ENCODE results near the gene GSTA2. TPM values are rescaled to one million over a fixed set of nuclear protein-coding genes. Genes with fewer than 3 reads are reported as not detected.
A peak's percentile ranks its signal among the peaks of the same experiment; 100 is the strongest.

Gene GSTA2
- total and polyA plus RNA-seq, 8 donors: 26.0 to 114 (median 70.1) TPM

DNA sequence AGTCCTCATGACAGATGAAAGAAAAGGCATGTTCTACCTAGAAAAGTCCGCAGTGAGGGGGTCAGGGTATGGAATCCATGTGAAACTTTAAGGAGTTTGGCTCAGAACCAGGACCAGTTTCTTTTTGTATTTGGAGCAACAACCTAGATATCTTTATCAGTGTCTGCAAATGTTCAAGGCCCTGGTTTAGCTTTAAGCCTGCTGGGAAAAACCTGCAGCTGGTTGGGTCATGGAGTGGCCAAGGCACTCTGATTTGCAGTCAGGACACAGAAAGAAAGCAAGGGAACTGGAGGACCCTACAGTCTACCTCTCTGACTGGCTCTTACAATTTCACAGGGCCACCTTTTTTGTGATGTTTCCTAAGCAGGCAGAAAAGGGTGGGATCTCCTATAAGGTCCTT, 33.7 kb downstream of the GSTA2 start:
- Histone ChIP-seq H3K4me3 (no peak overlapping the region), H3K4me1 (peaks cover 55 to 77% (median 76%) of the 10 kb centered on the region in 3 donors), H3K27ac (peak overlapping the region in 2 of 4 donors; percentile 69), H3K9me3 (no peaks in the 10 kb centered on the region), H3K36me3 (no peaks in the 10 kb centered on the region), H3K27me3 (no peaks in the 10 kb centered on the region)
- DNase-seq (peak in 4 of 6 donors; percentile 46 to 85 (median 56)), ATAC-seq (peak in 3 of 4 donors; percentile 35 to 57 (median 54)), FAIRE-seq (no peak)
- intact Hi-C loops (cut with DNase I): loop anchor here in 1 of 3 donors (5.0 kb wide), 1 partner anchor 33 kb away; the partner anchor contains the start of gene GSTA2
- TF ChIP-seq CTCF (IDR thresholded peaks at IDR 0.05): no peak
- 43 to 48% methylated on average over 1 of the region's 1 CpG for WGBS, 2 donors

DNA sequence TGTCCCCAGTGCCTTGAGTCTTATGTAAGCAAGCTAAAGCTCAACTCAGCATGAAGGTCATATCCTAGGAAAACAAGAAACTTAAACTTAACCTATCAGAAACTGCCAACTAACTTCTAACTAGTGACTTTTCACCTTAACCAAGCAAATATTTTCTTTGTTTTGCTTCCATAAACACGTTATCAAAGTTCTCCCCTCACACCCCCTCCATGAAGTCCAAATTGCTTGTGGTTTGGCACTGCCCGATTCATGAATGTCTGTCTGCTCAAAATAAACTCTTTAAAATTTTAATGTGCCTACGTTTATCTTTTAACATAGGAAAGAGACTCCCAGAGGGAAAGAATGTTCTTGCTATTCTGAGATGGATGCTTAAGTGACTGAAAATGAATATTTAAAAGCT, 34.9 kb downstream of the GSTA2 start:
- DNase-seq: no peak
- 12 to 15% methylated on average over 3 of the region's 3 CpGs for WGBS, 2 donors
- no peaks in the 10 kb centered on the region for H3K9me3 ChIP-seq
- H3K27ac ChIP-seq: peak overlapping the region in 3 of 4 donors; percentile 14 to 69 (median 69)
- TF ChIP-seq CTCF (IDR thresholded peaks at IDR 0.05): no peak
- no peak overlapping the region for H3K4me3 ChIP-seq
- ATAC-seq: no peak
- peaks cover 50 to 74% (median 70%) of the 10 kb centered on the region in 3 donors for H3K4me1 ChIP-seq
- no peaks in the 10 kb centered on the region for H3K36me3 ChIP-seq
- FAIRE-seq: no peak
- H3K27me3 ChIP-seq: no peaks in the 10 kb centered on the region
- intact Hi-C loops (cut with DNase I): loop anchor here in 1 of 3 donors (5.0 kb wide), 1 partner anchor 34 kb away; the partner anchor contains the start of gene GSTA2

GRCh38 chr6:52727908-52728307, 35.4 kb downstream of the GSTA2 start:
- ATAC-seq: no peak
- Histone ChIP-seq H3K4me3 (no peak overlapping the region), H3K27ac (peak overlapping the region in 3 of 4 donors; percentile 14 to 69 (median 69)), H3K36me3 (no peaks in the 10 kb centered on the region), H3K27me3 (no peaks in the 10 kb centered on the region), H3K4me1 (peaks cover 45 to 74% (median 70%) of the 10 kb centered on the region in 3 donors), H3K9me3 (no peaks in the 10 kb centered on the region)
- 86% methylated on average over 2 of the region's 2 CpGs for WGBS, 2 donors
- no peak for FAIRE-seq
- TF ChIP-seq CTCF (IDR thresholded peaks at IDR 0.05): no peak
- no peak for DNase-seq
- intact Hi-C loops (cut with DNase I): loop anchor here in 1 of 3 donors (5.0 kb wide), 1 partner anchor 34 kb away; the partner anchor contains the start of gene GSTA2

- FAIRE-seq (no peak), DNase-seq (no peak), ATAC-seq (no peak)
- Histone ChIP-seq H3K4me3 (no peak overlapping the region), H3K27ac (peak overlapping the region in 2 of 4 donors; percentile 56 to 69), H3K4me1 (peaks cover 44 to 74% (median 66%) of the 10 kb centered on the region in 3 donors), H3K27me3 (no peaks in the 10 kb centered on the region), H3K9me3 (no peaks in the 10 kb centered on the region), H3K36me3 (no peaks in the 10 kb centered on the region)
- intact Hi-C loops (cut with DNase I): loop anchor here in 1 of 3 donors (5.0 kb wide), 1 partner anchor 35 kb away; the partner anchor contains the start of gene GSTA2
- no peak for TF ChIP-seq CTCF (IDR thresholded peaks at IDR 0.05)
- WGBS, 2 donors: 82 to 83% methylated on average over 15 of the region's 15 CpGs
Observed at GRCh38 chr6:52726741-52727535, 36.3 kb downstream of the GSTA2 start.
